Activated T-helper 17 cell treated with anti-CD3 and anti-CD28 coated beads, Interleukin-2, amount 50 U/mL, for 72 hours (primary cell): ENCODE results near the gene ZNF280C. TPM values are rescaled to one million over a fixed set of nuclear protein-coding genes. Genes with fewer than 3 reads are reported as not detected.

Experiments used
- ATAC-seq: fragments of 150-1000 bp; cut with Tn5 transposase; replicated peaks from 2 replicates; pipeline ENCODE4 v1.10.0; 2021; ENCODE audit warnings: mild to moderate bottlenecking, moderate library complexity
- H3K27ac Mint-ChIP-seq: one replicate; pipeline ENCODE4 v1.8.0; 2022; ENCODE audit warnings: mixed read lengths
- H3K27me3 Mint-ChIP-seq: one replicate; pipeline ENCODE4 v1.8.0; 2022; ENCODE audit warnings: mixed read lengths
- H3K36me3 Mint-ChIP-seq: one replicate; pipeline ENCODE4 v1.8.0; 2022; ENCODE audit warnings: low read depth, mild to moderate bottlenecking, mixed read lengths
- H3K4me1 Mint-ChIP-seq: one replicate; pipeline ENCODE4 v1.8.0; 2022; ENCODE audit warnings: mixed read lengths
- H3K4me3 Mint-ChIP-seq: one replicate; pipeline ENCODE4 v1.8.0; 2022; ENCODE audit warnings: mild to moderate bottlenecking, mixed read lengths
- H3K9me3 Mint-ChIP-seq: one replicate; pipeline ENCODE4 v1.8.0; 2022; ENCODE audit warnings: mixed read lengths
- total RNA-seq, 2 donors: library from RNA; stranded (reverse); gene quantifications; one replicate each; pipeline ENCODE4 v1.2.3, GENCODE V29; 2022

The ZNF280C gene
- total RNA-seq, 2 donors from 2014 or later: 4.8 to 8.2 TPM

GRCh38 chrX:130216320-130216719 lies 52.4 kb downstream of the ZNF280C start:
- Mint-ChIP-seq H3K9me3 (no peaks in the 10 kb centered on the region), H3K36me3 (peaks cover 55% of the 10 kb centered on the region), H3K4me1 (peaks cover 20% of the 10 kb centered on the region), H3K4me3 (no peak overlapping the region), H3K27ac (no peak overlapping the region), H3K27me3 (no peaks in the 10 kb centered on the region)
- ATAC-seq: no peak

- Mint-ChIP-seq H3K4me1 (peaks cover 25% of the 10 kb centered on the region), H3K36me3 (peaks cover 74% of the 10 kb centered on the region), H3K27me3 (no peaks in the 10 kb centered on the region), H3K27ac (peak overlapping the region; percentile 97), H3K9me3 (no peaks in the 10 kb centered on the region), H3K4me3 (peak overlapping the region; percentile 78)
- no peak for ATAC-seq
These were observed 55.3 kb downstream of the ZNF280C start for GRCh38 chrX:130213376-130213775.

- peak; percentile 88 for ATAC-seq
- Mint-ChIP-seq H3K36me3 (peaks cover 74% of the 10 kb centered on the region), H3K27ac (peak overlapping the region; percentile 97), H3K9me3 (no peaks in the 10 kb centered on the region), H3K4me1 (peaks cover 25% of the 10 kb centered on the region), H3K27me3 (no peaks in the 10 kb centered on the region), H3K4me3 (peak overlapping the region; percentile 78)
These were observed 56.3 kb downstream of the ZNF280C start for GRCh38 chrX:130212371-130212770.

GRCh38 chrX:130211415-130212186 lies 57.1 kb downstream of the ZNF280C start:
- Mint-ChIP-seq H3K9me3 (no peaks in the 10 kb centered on the region), H3K27ac (peak overlapping the region; percentile 97), H3K4me3 (peak overlapping the region; percentile 78), H3K27me3 (no peaks in the 10 kb centered on the region), H3K4me1 (peaks cover 25% of the 10 kb centered on the region), H3K36me3 (peaks cover 68% of the 10 kb centered on the region)
- peak; percentile 72 for ATAC-seq

- Mint-ChIP-seq H3K36me3 (peaks cover 32% of the 10 kb centered on the region), H3K27ac (no peak overlapping the region), H3K27me3 (no peaks in the 10 kb centered on the region), H3K9me3 (no peaks in the 10 kb centered on the region), H3K4me1 (no peaks in the 10 kb centered on the region), H3K4me3 (no peak overlapping the region)
- no peak for ATAC-seq
These were observed 64.1 kb downstream of the ZNF280C start for GRCh38 chrX:130204647-130205046.

GRCh38 chrX:130197464-130197863 lies 71.2 kb downstream of the ZNF280C start:
- H3K27ac Mint-ChIP-seq: no peak overlapping the region
- H3K27me3 Mint-ChIP-seq: no peaks in the 10 kb centered on the region
- no peaks in the 10 kb centered on the region for H3K4me1 Mint-ChIP-seq
- no peak for ATAC-seq
- H3K36me3 Mint-ChIP-seq: no peaks in the 10 kb centered on the region
- no peaks in the 10 kb centered on the region for H3K9me3 Mint-ChIP-seq
- no peak overlapping the region for H3K4me3 Mint-ChIP-seq

GRCh38 chrX:130196466-130196865 lies 72.2 kb downstream of the ZNF280C start:
- no peak for ATAC-seq
- Mint-ChIP-seq H3K4me3 (no peak overlapping the region), H3K36me3 (no peaks in the 10 kb centered on the region), H3K9me3 (no peaks in the 10 kb centered on the region), H3K27ac (no peak overlapping the region), H3K27me3 (no peaks in the 10 kb centered on the region), H3K4me1 (no peaks in the 10 kb centered on the region)

GRCh38 chrX:130190801-130191200 lies 77.9 kb downstream of the ZNF280C start:
- Mint-ChIP-seq H3K9me3 (no peaks in the 10 kb centered on the region), H3K4me3 (no peak overlapping the region), H3K27me3 (no peaks in the 10 kb centered on the region), H3K4me1 (no peaks in the 10 kb centered on the region), H3K36me3 (no peaks in the 10 kb centered on the region), H3K27ac (no peak overlapping the region)
- no peak for ATAC-seq

- Mint-ChIP-seq H3K27ac (no peak overlapping the region), H3K4me3 (no peak overlapping the region), H3K27me3 (no peaks in the 10 kb centered on the region), H3K4me1 (no peaks in the 10 kb centered on the region), H3K9me3 (no peaks in the 10 kb centered on the region), H3K36me3 (peaks cover 15% of the 10 kb centered on the region)
- no peak for ATAC-seq
These were observed 82.0 kb downstream of the ZNF280C start for GRCh38 chrX:130186651-130187050.

- no peaks in the 10 kb centered on the region for H3K9me3 Mint-ChIP-seq
- no peak overlapping the region for H3K27ac Mint-ChIP-seq
- no peak for ATAC-seq
These were observed 83.8 kb downstream of the ZNF280C start for GRCh38 chrX:130184857-130185256.

GRCh38 chrX:130184168-130184567 lies 84.5 kb downstream of the ZNF280C start:
- Mint-ChIP-seq H3K4me3 (peak overlapping the region; percentile 48), H3K27ac (no peak overlapping the region), H3K36me3 (peaks cover 25% of the 10 kb centered on the region), H3K27me3 (no peaks in the 10 kb centered on the region), H3K9me3 (no peaks in the 10 kb centered on the region), H3K4me1 (peaks cover 5% of the 10 kb centered on the region)
- ATAC-seq: no peak

More at GRCh38 chrX:130184857-130185256, 83.8 kb downstream of the ZNF280C start:
- H3K27me3 Mint-ChIP-seq: no peaks in the 10 kb centered on the region
- peaks cover 18% of the 10 kb centered on the region for H3K36me3 Mint-ChIP-seq
- peaks cover 2% of the 10 kb centered on the region for H3K4me1 Mint-ChIP-seq
- no peak overlapping the region for H3K4me3 Mint-ChIP-seq

GRCh38 chrX:130179579-130180215 lies 89.0 kb downstream of the ZNF280C start:
- no peak for ATAC-seq
- peak overlapping the region; percentile 22 for H3K4me3 Mint-ChIP-seq
- H3K36me3 Mint-ChIP-seq: peaks cover 62% of the 10 kb centered on the region
- H3K4me1 Mint-ChIP-seq: peaks cover 22% of the 10 kb centered on the region
- no peaks in the 10 kb centered on the region for H3K27me3 Mint-ChIP-seq
- H3K9me3 Mint-ChIP-seq: no peaks in the 10 kb centered on the region
- peak overlapping the region; percentile 20 for H3K27ac Mint-ChIP-seq

- Mint-ChIP-seq H3K27ac (no peak overlapping the region), H3K27me3 (no peaks in the 10 kb centered on the region), H3K9me3 (no peaks in the 10 kb centered on the region), H3K4me3 (peak overlapping the region; percentile 22), H3K4me1 (peaks cover 22% of the 10 kb centered on the region), H3K36me3 (peaks cover 63% of the 10 kb centered on the region)
- ATAC-seq: no peak
These were observed 89.5 kb downstream of the ZNF280C start for GRCh38 chrX:130179170-130179569.

- peak overlapping the region; percentile 39 for H3K27ac Mint-ChIP-seq
- peaks cover 73% of the 10 kb centered on the region for H3K36me3 Mint-ChIP-seq
- H3K9me3 Mint-ChIP-seq: no peaks in the 10 kb centered on the region
- H3K4me3 Mint-ChIP-seq: peak overlapping the region; percentile 95
- H3K4me1 Mint-ChIP-seq: peaks cover 22% of the 10 kb centered on the region
- no peaks in the 10 kb centered on the region for H3K27me3 Mint-ChIP-seq
- ATAC-seq: no peak
These were observed 91.8 kb downstream of the ZNF280C start for GRCh38 chrX:130176942-130177341.

GRCh38 chrX:130176354-130176776 lies 92.3 kb downstream of the ZNF280C start:
- peak; percentile 25 for ATAC-seq
- peak overlapping the region; percentile 39 for H3K27ac Mint-ChIP-seq
- no peaks in the 10 kb centered on the region for H3K9me3 Mint-ChIP-seq
- H3K4me3 Mint-ChIP-seq: peak overlapping the region; percentile 95
- H3K36me3 Mint-ChIP-seq: peaks cover 73% of the 10 kb centered on the region
- H3K4me1 Mint-ChIP-seq: peaks cover 22% of the 10 kb centered on the region
- no peaks in the 10 kb centered on the region for H3K27me3 Mint-ChIP-seq
